NCI-H82 (cell line): ENCODE measurements around the gene ENTHD1.

Experiments used
- DNase-seq: peaks from one replicate; lab custom pipeline; 2025; lab: John Stamatoyannopoulos, UW

Gene ENTHD1

GRCh38 chr22:39893526-39893925, at the start of gene ENTHD1:
Gene ENTHD1 (minus strand): TSS chr22:39893760. CDS start chr22:39887748, 6,012 bp downstream.
- DNase-seq = no peak

DNA sequence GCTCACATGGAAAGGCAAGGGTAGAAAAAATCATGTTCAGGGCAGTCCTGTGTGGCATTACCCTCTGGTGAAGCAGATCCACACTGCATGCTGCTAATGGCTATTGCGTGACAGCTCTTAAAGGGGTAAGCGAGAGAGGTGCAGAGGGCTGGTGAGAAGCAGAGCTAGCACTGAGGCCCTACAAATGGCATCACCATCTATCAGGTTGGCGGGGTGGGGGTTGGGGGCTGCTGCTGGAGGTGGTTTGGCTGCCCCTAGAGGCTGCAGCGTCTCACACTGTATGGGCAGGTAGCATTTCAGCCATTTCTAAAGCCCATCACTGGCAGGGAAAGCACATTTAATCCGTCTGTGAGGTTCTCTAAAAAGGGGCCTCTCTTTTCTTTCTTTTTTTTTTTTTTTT, 49.8 kb upstream of the ENTHD1 start:
- peak; percentile 71 for DNase-seq

DNA sequence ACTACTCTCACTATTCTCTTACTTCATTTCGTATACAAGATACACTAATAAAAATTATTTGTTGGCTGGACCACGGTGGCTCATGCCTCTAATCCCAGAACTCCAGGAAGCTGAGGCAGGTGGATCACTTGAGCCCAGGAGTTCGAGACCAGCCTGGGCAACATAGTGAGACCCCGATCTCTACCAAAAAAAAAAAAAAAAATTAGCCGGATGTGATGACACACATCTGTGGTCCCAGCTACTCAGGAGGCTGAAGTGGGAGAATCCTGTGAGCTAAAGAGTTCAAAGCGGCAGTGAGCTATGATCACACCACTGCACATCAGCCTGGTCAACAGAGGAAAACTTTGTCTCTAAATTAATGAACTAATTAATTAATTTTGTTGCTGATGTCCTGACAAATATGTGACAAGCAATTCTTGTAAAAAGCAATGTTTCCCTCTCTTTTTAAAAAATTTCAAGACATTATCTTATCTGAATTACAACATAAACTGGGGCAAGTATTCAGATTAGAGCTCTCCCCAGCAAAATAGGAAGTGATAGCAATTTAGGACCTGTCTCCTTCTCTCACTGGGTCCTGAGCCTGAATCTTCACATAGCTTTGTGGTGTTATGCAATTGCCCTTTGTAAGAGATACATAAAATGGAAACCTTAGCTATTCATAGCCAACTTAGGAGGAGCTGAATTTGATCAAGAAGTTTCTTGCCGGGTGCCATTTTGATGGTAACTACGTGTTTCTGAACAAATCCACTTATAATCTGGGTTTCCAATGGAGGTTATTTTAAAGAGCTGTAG, 49.1 kb upstream of the ENTHD1 start:
- DNase-seq = no peak

GRCh38 chr22:39941601-39942000, 48.0 kb upstream of the ENTHD1 start:
- no peak for DNase-seq

GRCh38 chr22:39940757-39941305, 47.3 kb upstream of the ENTHD1 start:
- peak; percentile 13 for DNase-seq

- no peak for DNase-seq
Observed at GRCh38 chr22:39939830-39940229, 46.3 kb upstream of the ENTHD1 start.

- DNase-seq = no peak
Observed at GRCh38 chr22:39938509-39939111, 45.0 kb upstream of the ENTHD1 start.

DNA sequence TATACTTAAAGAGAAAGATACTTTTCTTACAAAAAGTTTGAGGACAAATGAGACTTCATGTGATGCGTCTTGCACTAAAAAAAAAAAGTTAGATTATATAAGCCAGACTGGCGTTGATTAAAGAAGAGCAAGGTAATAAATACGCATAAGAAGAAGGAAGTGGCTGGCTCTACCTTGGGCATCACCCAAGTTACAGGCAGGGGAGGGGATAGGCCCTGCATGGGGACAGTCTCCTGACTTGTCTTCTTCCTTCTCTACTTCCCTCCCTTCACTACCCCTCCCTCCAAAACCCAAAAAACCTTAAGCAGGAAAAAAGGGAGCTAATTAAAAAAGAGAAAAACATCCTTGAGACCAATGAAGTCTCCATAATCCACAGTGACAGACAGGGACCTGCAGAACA, 44.3 kb upstream of the ENTHD1 start:
- no peak for DNase-seq

- DNase-seq = no peak
Observed at GRCh38 chr22:39936523-39937145, 43.1 kb upstream of the ENTHD1 start.

DNA sequence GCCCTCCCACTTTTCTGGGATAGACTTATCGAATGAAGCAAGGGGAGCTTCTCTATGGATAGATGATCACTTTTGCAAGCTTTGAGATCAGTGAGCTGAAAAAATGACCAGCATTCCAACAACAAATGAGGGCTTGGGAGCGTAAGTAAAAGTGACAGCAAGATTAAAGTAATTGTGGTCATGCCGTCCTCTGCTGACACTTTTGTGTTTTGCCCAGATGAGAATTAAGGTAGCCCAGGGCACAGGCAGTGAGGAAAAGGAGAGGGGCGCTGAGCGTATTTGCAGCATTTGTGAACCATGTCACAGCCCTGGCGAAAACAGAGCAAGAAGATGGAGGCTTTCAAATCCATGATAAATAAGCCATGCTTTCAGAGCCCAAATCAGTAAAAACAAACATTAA, 42.1 kb upstream of the ENTHD1 start:
- DNase-seq = no peak

DNA sequence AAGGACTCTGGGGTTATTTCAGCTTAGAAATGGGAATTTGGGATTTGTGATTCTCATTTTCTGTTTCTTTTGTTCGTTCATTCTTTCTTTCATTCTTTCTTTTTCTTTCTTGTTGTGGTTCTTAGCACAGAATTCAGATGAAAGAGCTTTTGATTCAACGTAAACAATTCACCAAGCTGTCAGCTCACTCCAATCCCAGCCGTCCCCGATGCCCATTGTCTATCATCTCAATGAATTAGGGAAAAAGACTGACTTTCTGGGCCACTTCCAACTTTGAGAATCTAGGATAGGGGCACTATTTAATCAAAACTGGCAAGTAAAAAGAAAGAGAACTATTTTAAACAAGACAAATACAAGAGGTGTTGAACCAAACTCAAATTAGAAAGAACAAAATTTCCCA, 41.6 kb upstream of the ENTHD1 start:
- DNase-seq = no peak

DNA sequence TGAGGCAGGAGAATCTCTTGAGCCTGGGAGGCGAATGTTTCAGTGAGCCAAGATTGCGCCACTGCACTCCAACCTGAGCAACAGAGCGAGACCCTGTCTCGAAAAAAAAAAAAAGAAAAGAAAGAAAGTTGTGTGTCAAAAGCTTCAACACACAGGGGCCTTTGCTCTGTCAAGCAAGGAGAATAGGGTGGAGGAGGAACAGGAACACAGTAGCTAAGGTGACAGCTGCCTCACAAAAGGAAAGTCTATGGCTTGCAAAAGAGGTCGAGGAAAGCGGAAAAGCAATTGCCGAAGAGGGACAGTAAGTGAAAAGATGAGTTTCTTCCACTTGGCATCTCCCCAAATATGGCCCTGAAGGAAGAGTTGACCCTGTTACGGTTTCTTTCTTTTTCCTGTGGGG, 40.2 kb upstream of the ENTHD1 start:
- no peak for DNase-seq

GRCh38 chr22:39932918-39933649, 39.5 kb upstream of the ENTHD1 start:
- DNase-seq = peak; percentile 74

DNA sequence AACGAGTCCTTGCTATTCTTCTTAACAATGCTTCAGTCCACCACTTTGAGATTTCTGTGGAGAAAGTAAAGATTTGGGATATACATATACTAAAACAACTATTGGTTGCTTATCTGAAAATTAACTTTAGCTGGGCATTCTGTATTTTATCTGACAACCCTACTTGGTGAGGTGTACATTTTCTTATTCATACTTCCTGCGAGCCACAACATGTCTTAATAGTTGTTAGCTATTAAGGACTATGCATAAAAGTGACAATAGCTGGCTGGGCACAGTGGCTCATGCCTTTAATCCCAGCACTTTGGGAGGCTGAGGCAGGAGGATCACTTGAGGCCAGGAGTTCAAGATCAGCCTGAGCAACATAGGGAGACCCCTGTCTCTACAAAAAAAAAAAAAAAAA, 38.6 kb upstream of the ENTHD1 start:
- DNase-seq = no peak

- no peak for DNase-seq
Observed at GRCh38 chr22:39931251-39931650, 37.7 kb upstream of the ENTHD1 start.

GRCh38 chr22:39928536-39929520, 35.3 kb upstream of the ENTHD1 start:
- DNase-seq = no peak

GRCh38 chr22:39927544-39927943, 34.0 kb upstream of the ENTHD1 start:
- DNase-seq = peak; percentile 21

DNA sequence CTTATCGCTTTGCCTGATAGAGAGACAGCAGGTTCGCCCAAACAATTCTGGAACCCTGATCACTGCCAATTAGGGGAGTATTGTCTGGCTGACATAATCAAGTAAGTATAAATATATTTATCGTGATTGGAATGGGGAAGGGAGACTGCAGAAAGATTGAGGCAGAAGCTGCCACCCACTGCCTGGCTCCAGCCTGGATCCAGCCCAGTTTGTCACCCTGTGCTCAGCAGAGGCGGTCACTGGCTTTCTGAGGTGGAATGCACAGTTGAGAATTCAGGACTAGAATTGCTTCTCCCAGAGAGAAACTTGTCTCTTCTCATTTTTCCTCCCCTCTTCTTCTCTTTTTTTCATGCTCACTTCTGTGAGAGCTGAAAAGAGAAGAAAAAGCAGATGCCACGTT, 33.2 kb upstream of the ENTHD1 start:
- no peak for DNase-seq

DNA sequence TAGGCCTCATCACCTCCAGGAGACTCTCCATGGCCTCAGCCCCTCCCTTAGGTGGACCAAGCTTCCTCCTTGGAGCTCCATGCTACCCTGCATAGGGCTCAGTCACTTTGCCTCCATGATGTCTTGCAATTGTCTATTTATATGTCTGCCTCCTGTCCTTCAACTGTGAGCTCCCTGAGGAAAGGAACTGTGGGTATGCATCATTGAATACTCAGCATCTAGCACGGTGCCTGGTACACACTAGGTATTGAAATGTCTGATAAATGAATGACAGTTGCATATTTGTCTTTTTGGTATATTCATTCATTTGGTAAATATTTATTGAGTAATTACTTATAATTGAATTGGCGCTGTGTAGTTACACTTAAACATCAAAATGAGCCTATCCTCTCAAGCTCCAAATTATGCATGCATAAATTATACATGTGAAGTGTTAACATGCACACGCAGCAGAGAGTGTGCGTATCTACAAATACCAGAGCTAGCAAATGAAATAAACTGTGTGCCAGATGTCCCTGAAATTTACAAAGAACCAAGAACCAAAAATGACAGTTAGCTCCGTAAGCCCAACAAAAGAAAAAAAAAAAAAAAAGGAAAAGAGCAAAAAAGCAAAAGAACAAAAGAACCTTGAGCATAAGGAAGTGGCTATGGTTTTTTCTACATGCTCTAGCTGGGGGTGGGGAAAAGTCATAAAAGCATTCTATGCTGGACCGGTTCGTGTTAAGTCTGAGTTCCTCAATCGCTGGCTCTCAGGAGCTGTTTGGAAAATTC, 32.5 kb upstream of the ENTHD1 start:
- no peak for DNase-seq

- no peak for DNase-seq
Observed at GRCh38 chr22:39925273-39925672, 31.7 kb upstream of the ENTHD1 start.
